Hematopoietic multipotent progenitor cell (in vitro differentiated cells): ENCODE data around the gene ARID1B. TPM values are rescaled to one million over a fixed set of nuclear protein-coding genes. Genes with fewer than 3 reads are reported as not detected.

ENCODE experiments used
- DNase-seq, 3 donors: peaks; one replicate each; pipeline ENCODE4 v3.0.0-alpha.2; 2011 to 2015; ENCODE audit warnings: low read depth in 2 of 3, low spot score in 2 of 3
- total RNA-seq: library from RNA; depleted of rRNA; stranded (reverse); fragments of >200 nt; gene quantifications from one replicate; pipeline ENCODE4 v1.2.3, GENCODE V29; 2012

ARID1B gene
- total RNA-seq, 1 donor, result 107 TPM

GRCh38 chr6:156954191-156954590 lies 177.0 kb downstream of the ARID1B start:
- DNase-seq, result no peak

GRCh38 chr6:156954816-156955215 lies 177.6 kb downstream of the ARID1B start:
- DNase-seq, result no peak

GRCh38 chr6:156955494-156956183 lies 178.5 kb downstream of the ARID1B start:
- DNase-seq, result no peak

- no peak for DNase-seq
These were observed 179.1 kb downstream of the ARID1B start for GRCh38 chr6:156956286-156956685.

GRCh38 chr6:156957931-156958547 lies 180.9 kb downstream of the ARID1B start:
- DNase-seq, result no peak

GRCh38 chr6:156960525-156960924 lies 183.3 kb downstream of the ARID1B start:
- DNase-seq, result no peak

- DNase-seq, result no peak
These were observed 184.2 kb downstream of the ARID1B start for GRCh38 chr6:156961282-156961892.

GRCh38 chr6:156963712-156964700 lies 186.8 kb downstream of the ARID1B start:
- DNase-seq, result peak in 1 of 3 donors; percentile 37

- no peak for DNase-seq
These were observed 190.7 kb downstream of the ARID1B start for GRCh38 chr6:156967852-156968251.

GRCh38 chr6:156969233-156969632 lies 192.1 kb downstream of the ARID1B start:
- DNase-seq, result no peak

GRCh38 chr6:156970595-156971112 lies 193.5 kb downstream of the ARID1B start:
- no peak for DNase-seq

- peak in 2 of 3 donors; percentile 44 to 53 for DNase-seq
These were observed 194.1 kb downstream of the ARID1B start for GRCh38 chr6:156971153-156971885.

GRCh38 chr6:156972145-156972544 lies 195.0 kb downstream of the ARID1B start:
- no peak for DNase-seq

GRCh38 chr6:156974830-156975261 lies 197.7 kb downstream of the ARID1B start:
- no peak for DNase-seq

- no peak for DNase-seq
These were observed 198.2 kb downstream of the ARID1B start for GRCh38 chr6:156975414-156975813.

- DNase-seq, result peak in 1 of 3 donors; percentile 34
These were observed 199.3 kb downstream of the ARID1B start for GRCh38 chr6:156976216-156977127.

- no peak for DNase-seq
These were observed 200.5 kb downstream of the ARID1B start for GRCh38 chr6:156977527-156978291.

- no peak for DNase-seq
These were observed 201.8 kb downstream of the ARID1B start for GRCh38 chr6:156978948-156979347.
